C4-2B (cell line): ENCODE data around the gene PSPN.

Experiments
- H3K27ac ChIP-seq: fragments of 450-650 bp; 2 replicates; pipeline ENCODE4 v1.5.1; 2017
- ZFX ChIP-seq: fragments of 450-650 bp; IDR thresholded peaks from 2 replicates; pipeline ENCODE4 v1.6.1; 2017
- TF ChIP-seq, protein P1 (sequence below): fragments of 450-650 bp; conservative IDR thresholded peaks from 2 replicates; pipeline ENCODE4 v1.5.1; 2017; ENCODE audit warnings: mild to moderate bottlenecking

The PSPN gene

DNA sequence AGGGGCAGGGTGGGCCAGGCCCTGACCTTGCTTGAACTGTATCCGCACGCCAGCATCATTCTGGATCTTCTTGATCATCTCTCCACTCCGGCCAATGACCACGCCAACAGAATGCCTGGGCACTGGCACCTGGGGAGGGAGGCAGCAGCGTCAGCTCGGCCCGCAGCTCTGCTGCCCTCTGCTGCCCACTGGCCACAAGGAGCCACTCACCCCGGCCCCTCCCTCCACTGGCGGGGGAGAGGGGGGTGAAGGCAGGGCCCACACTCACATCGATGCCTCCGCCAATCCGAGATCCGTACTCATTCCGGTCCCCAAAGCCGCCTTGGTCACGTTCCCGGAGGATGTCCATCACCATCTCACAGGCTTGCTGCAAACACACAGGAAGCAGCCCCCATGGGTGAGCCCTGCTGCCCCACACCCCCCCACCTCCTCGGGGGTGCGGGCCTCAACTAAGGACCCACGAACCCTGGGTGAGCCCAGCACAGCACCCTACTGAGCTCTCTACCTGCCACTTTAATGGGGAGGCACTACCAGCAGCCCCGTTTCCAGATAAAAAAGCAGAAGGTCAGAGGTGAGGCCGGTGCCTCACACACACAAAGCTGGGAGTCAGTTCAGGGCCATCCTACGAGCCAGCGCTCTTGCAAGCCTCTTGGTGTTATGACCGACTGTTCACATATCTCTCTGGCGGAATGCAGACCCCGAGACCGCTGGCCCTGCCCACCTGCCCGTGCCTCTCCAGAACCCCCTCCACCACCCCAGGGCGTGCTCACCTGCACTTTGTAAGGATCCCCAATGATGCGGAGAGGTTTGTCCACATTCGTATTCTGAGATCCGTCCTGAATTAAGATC lies 42.2 kb upstream of the PSPN start:
- TF ChIP-seq, protein P1, sequence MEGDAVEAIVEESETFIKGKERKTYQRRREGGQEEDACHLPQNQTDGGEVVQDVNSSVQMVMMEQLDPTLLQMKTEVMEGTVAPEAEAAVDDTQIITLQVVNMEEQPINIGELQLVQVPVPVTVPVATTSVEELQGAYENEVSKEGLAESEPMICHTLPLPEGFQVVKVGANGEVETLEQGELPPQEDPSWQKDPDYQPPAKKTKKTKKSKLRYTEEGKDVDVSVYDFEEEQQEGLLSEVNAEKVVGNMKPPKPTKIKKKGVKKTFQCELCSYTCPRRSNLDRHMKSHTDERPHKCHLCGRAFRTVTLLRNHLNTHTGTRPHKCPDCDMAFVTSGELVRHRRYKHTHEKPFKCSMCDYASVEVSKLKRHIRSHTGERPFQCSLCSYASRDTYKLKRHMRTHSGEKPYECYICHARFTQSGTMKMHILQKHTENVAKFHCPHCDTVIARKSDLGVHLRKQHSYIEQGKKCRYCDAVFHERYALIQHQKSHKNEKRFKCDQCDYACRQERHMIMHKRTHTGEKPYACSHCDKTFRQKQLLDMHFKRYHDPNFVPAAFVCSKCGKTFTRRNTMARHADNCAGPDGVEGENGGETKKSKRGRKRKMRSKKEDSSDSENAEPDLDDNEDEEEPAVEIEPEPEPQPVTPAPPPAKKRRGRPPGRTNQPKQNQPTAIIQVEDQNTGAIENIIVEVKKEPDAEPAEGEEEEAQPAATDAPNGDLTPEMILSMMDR = no peak; the same call in 1 of the 2 replicates
- no peak for TF ChIP-seq ZFX
- no peak overlapping the region for H3K27ac ChIP-seq

DNA sequence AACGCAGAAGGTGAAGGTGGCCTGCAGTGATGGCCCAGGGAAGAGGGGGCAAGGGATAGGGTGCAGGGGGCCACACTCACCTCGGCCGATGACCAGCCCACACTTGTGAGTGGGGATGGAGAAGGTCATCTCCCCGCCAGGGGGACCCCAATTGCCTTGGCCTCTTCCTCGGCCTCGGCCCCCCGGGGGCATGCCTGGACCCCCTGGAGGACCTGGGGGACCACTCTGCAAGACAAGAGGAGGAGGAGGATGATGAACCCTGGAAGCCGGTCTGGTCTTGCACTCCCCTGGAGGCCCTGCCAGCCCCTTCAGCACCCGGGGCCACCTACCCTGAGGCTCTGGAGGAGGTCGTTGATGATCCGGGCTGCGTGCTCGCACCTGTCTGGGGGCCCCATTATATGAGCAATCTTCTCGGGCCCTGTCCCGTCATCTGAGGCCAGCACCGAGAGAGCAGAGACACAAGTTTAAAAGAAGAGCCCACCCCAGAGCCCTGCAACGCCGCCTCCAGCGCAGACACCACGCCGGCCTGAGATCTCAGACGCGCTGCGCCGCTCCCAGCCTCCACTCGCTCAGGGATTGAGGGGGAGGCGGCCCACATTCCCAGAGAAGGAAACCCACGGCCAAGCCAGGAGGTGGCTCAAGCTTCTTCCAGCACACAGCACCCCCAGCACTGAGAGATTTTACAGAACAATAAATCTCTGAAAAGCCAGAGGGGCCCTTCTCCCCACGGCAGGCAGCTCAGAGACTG lies 41.1 kb upstream of the PSPN start:
- TF ChIP-seq ZFX = no peak
- TF ChIP-seq, protein P1 = no peak
- no peak overlapping the region for H3K27ac ChIP-seq

DNA sequence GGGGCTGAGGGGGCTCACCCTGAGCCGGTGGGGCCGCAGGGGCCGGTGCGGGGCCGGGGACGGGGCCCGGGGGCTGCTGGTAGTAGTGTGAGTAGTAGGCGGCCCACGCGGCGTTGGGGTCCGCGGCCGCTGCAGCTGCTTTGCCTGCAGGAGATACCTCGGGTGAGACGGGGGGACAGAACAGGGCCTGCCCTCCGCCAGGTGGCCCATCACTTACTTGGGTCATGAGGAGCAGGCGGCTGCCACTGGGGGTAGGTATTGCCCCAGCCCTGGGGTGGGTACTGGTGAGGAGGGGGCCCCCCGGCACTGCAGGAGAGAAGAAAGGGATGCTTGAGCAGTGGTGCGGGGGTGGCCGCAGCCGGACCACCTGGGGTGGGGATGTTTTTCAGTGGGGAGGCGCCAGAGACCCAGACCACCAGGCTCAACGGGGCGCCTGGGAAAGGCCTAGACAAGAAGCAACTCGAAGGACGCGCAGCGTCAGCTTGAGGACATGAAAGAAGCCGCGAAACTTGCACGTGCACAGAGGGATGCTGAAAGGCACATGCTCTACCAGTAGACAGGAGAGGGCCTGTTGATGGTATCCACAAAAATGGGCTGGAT lies 40.0 kb upstream of the PSPN start:
- TF ChIP-seq, protein P1 = no peak
- no peak for TF ChIP-seq ZFX
- no peak overlapping the region for H3K27ac ChIP-seq

- no peak overlapping the region for H3K27ac ChIP-seq
- TF ChIP-seq, protein P1 = no peak
- no peak for TF ChIP-seq ZFX
These were observed 39.3 kb upstream of the PSPN start for GRCh38 chr19:6414793-6415590.

- no peak overlapping the region for H3K27ac ChIP-seq
- TF ChIP-seq, protein P1 = no peak
- no peak for TF ChIP-seq ZFX
These were observed 38.2 kb upstream of the PSPN start for GRCh38 chr19:6413721-6414643.

DNA sequence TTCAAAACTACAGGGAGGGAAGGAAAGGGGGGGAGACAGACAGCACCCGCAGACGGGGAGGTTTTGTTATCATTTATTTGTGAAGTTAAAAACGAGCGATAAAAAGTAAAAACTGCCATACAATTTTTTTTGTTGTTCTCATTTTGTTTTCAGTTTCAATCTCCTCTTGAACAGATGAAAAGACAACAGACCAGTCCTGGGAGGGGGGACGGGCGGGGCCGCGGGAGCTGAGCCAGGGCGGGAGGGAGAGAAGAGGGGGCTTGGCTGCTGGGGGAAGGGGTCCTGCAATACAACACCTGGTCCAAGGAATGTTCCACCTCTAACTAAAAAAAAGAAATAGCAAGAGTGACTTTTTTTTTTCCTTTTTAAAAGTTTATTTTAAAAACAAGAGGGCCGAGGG lies 37.6 kb upstream of the PSPN start:
- TF ChIP-seq ZFX = no peak
- TF ChIP-seq, protein P1 = no peak
- H3K27ac ChIP-seq = no peak overlapping the region
